Measurements from ENCODE around the gene KIAA1217.

The KIAA1217 gene

DNA sequence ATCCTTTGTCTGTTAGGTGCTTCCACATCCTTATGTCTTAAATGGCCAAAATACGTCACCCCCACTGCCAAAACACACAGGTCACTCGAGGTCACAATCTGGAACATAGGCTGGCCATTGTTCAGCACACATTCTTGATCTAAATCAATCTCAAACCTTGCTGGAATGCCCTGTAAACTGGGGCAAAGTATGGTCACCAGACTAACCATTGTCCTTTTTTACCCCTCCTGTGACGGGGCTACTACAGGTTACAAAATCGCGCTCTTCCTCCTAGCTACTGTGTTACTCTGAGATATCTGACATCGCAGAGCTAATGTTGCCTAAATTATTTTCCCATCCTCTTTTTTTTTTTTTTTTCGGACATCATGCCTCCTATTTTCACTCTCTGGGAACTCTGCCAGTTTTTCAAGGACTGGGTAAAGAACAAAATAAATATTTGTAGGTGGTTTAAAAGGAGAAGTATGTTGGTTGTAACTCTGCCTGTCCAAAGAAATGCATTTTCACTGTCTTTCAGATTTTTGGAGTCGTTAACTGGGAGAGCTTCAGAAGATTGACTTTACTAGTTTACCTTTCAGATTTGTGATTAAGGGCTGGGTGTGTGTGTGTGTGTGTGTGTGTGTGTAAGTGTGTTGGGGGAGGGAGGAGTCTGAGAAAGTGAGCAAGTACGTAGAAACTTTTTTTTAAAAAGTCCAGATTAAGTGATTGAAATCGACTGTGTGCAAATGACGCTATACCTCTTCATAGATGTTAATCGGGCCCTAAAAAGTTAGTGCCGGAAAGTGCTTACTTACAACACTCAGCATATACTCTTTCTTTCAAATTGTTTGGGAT is 942 bp upstream of the KIAA1217 start:
- TF ChIP-seq CTCF (IDR thresholded peaks at IDR 0.05; ENCODE audit: borderline replicate concordance, insufficient read depth, low read depth, low read length), result no peak
- no peak overlapping the region for H3K4me3 ChIP-seq (ENCODE audit: low read depth, low read length)

DNA sequence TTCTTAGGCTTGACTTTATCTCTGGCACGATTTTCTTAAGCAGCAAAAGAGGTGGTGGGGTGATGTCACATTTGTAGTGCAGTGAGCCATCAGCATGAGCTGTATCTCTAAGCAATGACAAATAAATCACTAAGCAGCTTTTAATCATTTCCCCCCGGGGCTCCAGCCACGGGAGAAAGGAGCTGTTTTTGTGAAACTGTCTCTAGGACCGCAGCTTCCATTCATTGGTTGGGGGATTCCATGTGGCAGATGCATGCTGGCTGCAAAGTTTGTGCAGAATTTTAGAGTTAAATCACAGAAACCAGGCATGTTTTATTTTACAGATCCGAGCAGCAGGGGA is 464 bp downstream of the KIAA1217 start:
- no peak overlapping the region for H3K4me3 ChIP-seq (ENCODE audit: low read depth, low read length)
- TF ChIP-seq CTCF (IDR thresholded peaks at IDR 0.05; ENCODE audit: borderline replicate concordance, insufficient read depth, low read depth, low read length), result no peak

GRCh38 chr10:24209946-24210491 is 1.1 kb downstream of the KIAA1217 start:
- TF ChIP-seq CTCF (IDR thresholded peaks at IDR 0.05; ENCODE audit: borderline replicate concordance, insufficient read depth, low read depth, low read length), result no peak
- H3K4me3 ChIP-seq (ENCODE audit: low read depth, low read length), result no peak overlapping the region

- no peak overlapping the region for H3K4me3 ChIP-seq (ENCODE audit: low read depth, low read length)
- no peak for TF ChIP-seq CTCF (IDR thresholded peaks at IDR 0.05; ENCODE audit: borderline replicate concordance, insufficient read depth, low read depth, low read length)
Measured at GRCh38 chr10:24210501-24210900, 1.6 kb downstream of the KIAA1217 start.

DNA sequence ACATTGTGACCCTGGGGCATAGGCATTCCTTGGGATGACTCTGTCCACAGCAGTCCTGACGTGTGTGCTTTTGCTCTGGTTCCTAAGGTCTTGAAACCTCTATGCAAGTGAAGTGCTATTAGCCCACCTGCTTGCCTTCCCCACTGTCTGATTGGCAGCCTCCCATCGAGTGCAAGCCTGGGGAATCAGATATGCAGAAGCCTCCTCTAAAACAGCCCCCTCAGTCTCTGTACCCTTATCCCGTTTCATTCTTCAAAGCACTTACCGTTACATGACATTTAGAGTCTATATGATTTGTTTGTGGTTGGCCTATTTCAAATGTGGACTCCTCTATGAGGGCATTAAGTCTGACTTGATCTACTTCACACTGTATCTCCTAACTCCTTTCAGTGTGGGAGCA is 4.3 kb downstream of the KIAA1217 start:
- no peak overlapping the region for H3K4me3 ChIP-seq (ENCODE audit: low read depth, low read length)

GRCh38 chr10:24213881-24214280 is 4.9 kb downstream of the KIAA1217 start:
- no peak for TF ChIP-seq CTCF (IDR thresholded peaks at IDR 0.05; ENCODE audit: borderline replicate concordance, insufficient read depth, low read depth, low read length)

More for the DNA sequence above, 4.3 kb downstream of the KIAA1217 start:
- no peak for TF ChIP-seq CTCF (IDR thresholded peaks at IDR 0.05; ENCODE audit: borderline replicate concordance, insufficient read depth, low read depth, low read length)

GRCh38 chr10:24214762-24215161 is 5.8 kb downstream of the KIAA1217 start:
- H3K4me3 ChIP-seq (ENCODE audit: low read depth, low read length), result no peak overlapping the region
- TF ChIP-seq CTCF (IDR thresholded peaks at IDR 0.05; ENCODE audit: borderline replicate concordance, insufficient read depth, low read depth, low read length), result no peak

More at GRCh38 chr10:24213881-24214280, 4.9 kb downstream of the KIAA1217 start:
- H3K4me3 ChIP-seq (ENCODE audit: low read depth, low read length), result no peak overlapping the region

All from GM12875 (cell line).